Tibial nerve (tissue), 4 donors: ENCODE measurements around the gene C5. TPM values are rescaled to one million over a fixed set of nuclear protein-coding genes. Genes with fewer than 3 reads are reported as not detected.
"Not testable (repeated sequence)": the region's sequence is repeated elsewhere in the genome, so short reads cannot be mapped to it uniquely, and the experiment has no call there.

Source experiments
- DNase-seq, 2 donors: peaks; one replicate each; pipeline ENCODE4 v3.0.0-alpha.2; 2019; ENCODE audit warnings: low spot score in 2 of 2
- H3K27ac ChIP-seq, 4 donors: fragments of 200-600 bp; sonication (generic) in 3 of 4; one replicate each; pipeline ENCODE4 v1.5.1; 2017 to 2019; ENCODE audit warnings: mild to moderate bottlenecking in 1 of 4
- H3K27me3 ChIP-seq, 2 donors: fragments of 200-600 bp; sonication (generic) in 1 of 2; one replicate each; pipeline versions ENCODE4 v1.5.1 to v1.6.0; 2017 to 2019
- H3K36me3 ChIP-seq, 3 donors: fragments of 200-600 bp; sonication (generic); one replicate each; pipeline ENCODE4 v1.5.1; 2018 to 2019
- H3K4me1 ChIP-seq, 4 donors: fragments of 200-600 bp; sonication (generic) in 3 of 4; one replicate each; pipeline ENCODE4 v1.5.1; 2017 to 2019
- H3K4me3 ChIP-seq, 4 donors: fragments of 200-600 bp; sonication (generic) in 3 of 4; one replicate each; pipeline ENCODE4 v1.5.1; 2017 to 2019; ENCODE audit warnings: mild to moderate bottlenecking in 1 of 4, moderate library complexity in 1 of 4
- H3K9me3 ChIP-seq, 4 donors: fragments of 200-600 bp; sonication (generic) in 3 of 4; one replicate each; pipeline ENCODE4 v1.5.1; 2017 to 2019
- EP300 ChIP-seq, 2 donors: sonication (generic); formaldehyde crosslinking; IDR thresholded peaks; one replicate each; pipeline ENCODE4 v1.6.1; 2017; ENCODE audit warnings: antibody characterized with exemption in 2 of 2, mild to moderate bottlenecking in 1 of 2
- POLR2A ChIP-seq, 2 donors: fragments of 450-650 bp; IDR thresholded peaks; one replicate each; pipeline ENCODE4 v1.6.1; 2017; ENCODE audit warnings: antibody characterized with exemption in 2 of 2, mild to moderate bottlenecking in 2 of 2, moderate library complexity in 2 of 2
- WGBS, 2 donors: methylation state at CpG; one replicate each; pipeline ENCODE4 v1.1.5; 2018; 5-methylcytosine and 5-hydroxymethylcytosine counted together
- total RNA-seq, 4 donors: library from RNA; depleted of rRNA; stranded (reverse); fragments of >200 nt; gene quantifications; one replicate each; pipeline ENCODE4 v1.1.0, GENCODE V29; 2016
- TF ChIP-seq, protein P1 (sequence below), 5 experiments: fragments of 200-600 bp in 3 of 5; fragments of 450-650 bp in 2 of 5; sonication (generic) in 3 of 5; IDR thresholded peaks; one replicate each; pipeline ENCODE4 v1.5.1; 2016 to 2019; ENCODE audit warnings: antibody characterized with exemption in 5 of 5, mild to moderate bottlenecking in 3 of 5, moderate library complexity in 2 of 5

C5 gene
- total RNA-seq, 4 donors from 2014 or later = 18.9 to 33.0 (median 23.2) TPM

DNA sequence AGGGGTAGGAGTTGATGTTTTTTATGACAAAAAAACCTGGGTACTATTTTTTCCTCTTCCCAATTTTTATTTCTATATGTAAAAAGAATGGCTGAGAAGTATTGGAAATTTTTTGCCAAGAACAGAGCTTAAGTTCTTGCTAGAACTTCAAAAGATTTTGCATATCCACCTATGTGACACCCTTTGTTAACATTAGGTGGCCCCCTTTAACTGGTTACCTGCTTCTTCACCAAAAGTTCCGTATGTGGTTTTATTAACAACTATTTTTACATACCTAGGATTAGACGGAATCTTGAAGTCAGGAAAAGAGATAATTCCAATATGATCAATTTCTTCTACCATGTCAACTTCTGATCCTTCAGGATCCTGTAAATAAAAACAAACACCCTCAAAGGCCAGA is 15.5 kb downstream of the C5 start:
- Histone ChIP-seq H3K4me1 (no peaks in the 10 kb centered on the region), H3K27ac (no peak overlapping the region), H3K27me3 (no peaks in the 10 kb centered on the region), H3K4me3 (no peak overlapping the region), H3K9me3 (no peaks in the 10 kb centered on the region), H3K36me3 (peaks cover 0 to 56% (median 0%) of the 10 kb centered on the region in 3 donors)
- DNase-seq = no peak
- WGBS, 2 donors = 82 to 84% methylated on average over 2 of the region's 2 CpGs
- TF ChIP-seq POLR2A (IDR thresholded peaks at IDR 0.05) = no peak
- TF ChIP-seq, protein P1, sequence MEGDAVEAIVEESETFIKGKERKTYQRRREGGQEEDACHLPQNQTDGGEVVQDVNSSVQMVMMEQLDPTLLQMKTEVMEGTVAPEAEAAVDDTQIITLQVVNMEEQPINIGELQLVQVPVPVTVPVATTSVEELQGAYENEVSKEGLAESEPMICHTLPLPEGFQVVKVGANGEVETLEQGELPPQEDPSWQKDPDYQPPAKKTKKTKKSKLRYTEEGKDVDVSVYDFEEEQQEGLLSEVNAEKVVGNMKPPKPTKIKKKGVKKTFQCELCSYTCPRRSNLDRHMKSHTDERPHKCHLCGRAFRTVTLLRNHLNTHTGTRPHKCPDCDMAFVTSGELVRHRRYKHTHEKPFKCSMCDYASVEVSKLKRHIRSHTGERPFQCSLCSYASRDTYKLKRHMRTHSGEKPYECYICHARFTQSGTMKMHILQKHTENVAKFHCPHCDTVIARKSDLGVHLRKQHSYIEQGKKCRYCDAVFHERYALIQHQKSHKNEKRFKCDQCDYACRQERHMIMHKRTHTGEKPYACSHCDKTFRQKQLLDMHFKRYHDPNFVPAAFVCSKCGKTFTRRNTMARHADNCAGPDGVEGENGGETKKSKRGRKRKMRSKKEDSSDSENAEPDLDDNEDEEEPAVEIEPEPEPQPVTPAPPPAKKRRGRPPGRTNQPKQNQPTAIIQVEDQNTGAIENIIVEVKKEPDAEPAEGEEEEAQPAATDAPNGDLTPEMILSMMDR (IDR thresholded peaks at IDR 0.05) = no peak
- TF ChIP-seq EP300 (IDR thresholded peaks at IDR 0.05) = no peak

DNA sequence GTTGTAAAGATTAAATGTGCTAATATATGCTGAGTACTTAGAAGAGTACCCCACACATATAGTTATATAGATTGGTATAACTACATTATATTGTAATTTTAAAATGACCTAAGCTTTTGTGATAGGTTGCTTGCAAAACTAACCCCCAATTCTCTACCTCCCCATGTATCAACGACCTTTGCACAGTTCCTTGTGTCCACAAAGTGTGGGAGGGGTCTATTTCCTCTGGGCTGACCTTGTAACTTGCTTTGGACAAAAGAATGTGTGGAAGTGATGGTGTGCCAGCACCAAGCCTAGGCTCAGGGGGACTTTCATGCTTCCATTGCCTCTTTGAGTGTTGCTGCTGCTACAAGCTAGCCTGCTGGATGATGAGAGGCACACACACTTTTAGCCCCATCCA is 20.6 kb downstream of the C5 start:
- TF ChIP-seq, protein P1 (IDR thresholded peaks at IDR 0.05) = no peak
- TF ChIP-seq POLR2A (IDR thresholded peaks at IDR 0.05) (no peak), EP300 (IDR thresholded peaks at IDR 0.05) (no peak)
- 70 to 71% methylated on average over 1 of the region's 1 CpG for WGBS, 2 donors
- Histone ChIP-seq H3K27me3 (no peaks in the 10 kb centered on the region), H3K4me1 (peaks cover 0 to 8% (median 3%) of the 10 kb centered on the region in 4 donors), H3K9me3 (peaks cover 0 to 4% (median 0%) of the 10 kb centered on the region in 4 donors), H3K4me3 (no peak overlapping the region), H3K27ac (no peak overlapping the region), H3K36me3 (peaks cover 0 to 48% (median 0%) of the 10 kb centered on the region in 3 donors)
- no peak for DNase-seq

DNA sequence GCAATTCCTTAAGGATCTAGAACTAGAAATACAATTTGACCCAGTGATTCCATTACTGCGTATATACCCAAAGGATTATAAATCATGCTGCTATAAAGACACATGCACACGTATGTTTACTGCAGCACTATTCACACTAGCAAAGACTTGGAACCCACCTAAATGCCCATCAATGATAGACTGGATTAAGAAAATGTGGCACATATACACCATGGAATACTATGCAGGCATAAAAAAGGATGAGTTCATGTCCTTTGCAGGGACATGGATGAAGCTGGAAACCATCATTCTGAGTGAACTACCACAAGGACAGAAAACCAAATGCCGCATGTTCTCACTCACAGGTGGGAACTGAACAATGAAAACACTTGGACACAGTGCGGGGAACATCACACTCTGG is 21.8 kb downstream of the C5 start:
- not testable (repeated sequence) for H3K9me3 ChIP-seq, H3K4me1 ChIP-seq, H3K27ac ChIP-seq, DNase-seq, H3K4me3 ChIP-seq, H3K27me3 ChIP-seq
- 71 to 75% methylated on average over 4 of the region's 4 CpGs for WGBS, 2 donors
- H3K36me3 ChIP-seq = peaks cover 0 to 37% (median 0%) of the 10 kb centered on the region in 3 donors

DNA sequence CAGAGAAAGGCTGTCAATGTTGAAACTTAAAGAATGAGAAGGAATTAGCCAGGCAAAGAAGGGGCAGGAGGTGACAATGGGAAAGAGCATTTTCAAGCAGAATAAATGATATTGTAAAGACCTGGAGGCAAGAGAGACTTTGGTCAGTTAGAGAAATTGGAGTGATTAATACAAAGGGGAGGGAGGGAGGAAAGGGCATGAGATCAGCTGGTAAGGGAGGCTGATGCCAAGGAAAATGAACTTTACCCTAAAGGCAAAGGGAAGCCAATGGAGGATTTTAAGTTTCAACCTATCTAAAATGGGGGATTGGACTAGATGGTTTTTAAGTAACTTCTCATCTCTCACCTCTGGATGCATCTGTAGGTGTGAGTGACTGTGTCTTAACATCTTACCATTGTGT is 23.3 kb downstream of the C5 start:
- Histone ChIP-seq H3K27ac (peak overlapping the region in 2 of 4 donors; percentile 19 to 27), H3K4me1 (peaks cover 0 to 8% (median 3%) of the 10 kb centered on the region in 4 donors), H3K36me3 (peaks cover 0 to 27% (median 0%) of the 10 kb centered on the region in 3 donors), H3K4me3 (no peak overlapping the region), H3K27me3 (no peaks in the 10 kb centered on the region), H3K9me3 (peaks cover 0 to 4% (median 0%) of the 10 kb centered on the region in 4 donors)
- DNase-seq = no peak
- TF ChIP-seq EP300 (IDR thresholded peaks at IDR 0.05) (no peak), POLR2A (IDR thresholded peaks at IDR 0.05) (no peak)
- TF ChIP-seq, protein P1 (IDR thresholded peaks at IDR 0.05) = no peak

DNA sequence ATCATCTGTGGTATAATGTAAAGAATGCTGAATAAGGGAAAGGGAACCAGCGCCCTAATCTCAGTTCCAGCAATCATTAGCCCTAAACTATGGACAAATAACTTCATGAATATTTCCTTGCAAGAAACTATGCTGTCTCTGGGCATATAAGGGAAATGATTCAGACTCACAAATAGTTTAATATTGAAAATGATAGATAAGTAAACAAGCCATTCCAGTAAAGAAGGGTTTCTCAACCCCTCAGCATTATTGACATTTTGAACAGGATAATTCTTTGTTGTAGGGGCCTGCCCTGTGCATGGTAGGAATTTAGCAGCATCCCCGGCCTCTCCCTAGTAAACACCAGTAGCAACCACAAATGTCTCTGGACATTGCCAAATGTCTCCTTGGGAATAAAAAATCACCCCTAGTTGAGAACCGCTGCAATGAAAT is 23.8 kb downstream of the C5 start:
- WGBS, 2 donors = 35 to 47% methylated on average over 3 of the region's 3 CpGs
- H3K4me3 ChIP-seq = no peak overlapping the region
- H3K27me3 ChIP-seq = no peaks in the 10 kb centered on the region
- peaks cover 0 to 22% (median 0%) of the 10 kb centered on the region in 3 donors for H3K36me3 ChIP-seq
- H3K4me1 ChIP-seq = peaks cover 0 to 8% (median 3%) of the 10 kb centered on the region in 4 donors
- peak overlapping the region in 2 of 4 donors; percentile 19 to 27 for H3K27ac ChIP-seq
- H3K9me3 ChIP-seq = peaks cover 0 to 4% (median 0%) of the 10 kb centered on the region in 4 donors
- TF ChIP-seq, protein P1 (IDR thresholded peaks at IDR 0.05) = no peak
- TF ChIP-seq EP300 (IDR thresholded peaks at IDR 0.05) (no peak), POLR2A (IDR thresholded peaks at IDR 0.05) (no peak)
- DNase-seq = no peak

DNA sequence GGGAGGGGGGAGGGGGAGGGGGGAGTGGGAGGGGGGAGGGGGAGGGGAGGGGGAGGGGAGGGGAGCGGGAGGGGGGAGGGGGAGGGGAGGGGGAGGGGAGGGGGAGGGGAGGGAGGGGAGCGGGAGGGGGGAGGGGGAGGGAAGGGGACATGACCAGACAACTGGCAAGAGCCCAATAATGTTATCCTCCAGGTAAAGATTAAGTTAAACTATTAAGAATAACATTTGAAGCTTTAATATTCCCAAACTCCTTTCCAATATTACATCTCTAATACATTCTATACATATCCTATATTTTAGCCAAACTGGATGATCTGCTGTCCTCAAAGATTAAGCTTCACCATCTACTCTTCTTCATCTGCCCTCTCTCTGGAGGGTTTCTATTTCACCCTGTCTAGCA is 25.8 kb downstream of the C5 start:
- TF ChIP-seq, protein P1 (IDR thresholded peaks at IDR 0.05) = no peak
- TF ChIP-seq EP300 (IDR thresholded peaks at IDR 0.05) = no peak
- TF ChIP-seq POLR2A (IDR thresholded peaks at IDR 0.05) = no peak
- DNase-seq = no peak
- H3K9me3 ChIP-seq = peaks cover 0 to 4% (median 0%) of the 10 kb centered on the region in 4 donors
- no peak overlapping the region for H3K4me3 ChIP-seq
- H3K27ac ChIP-seq = no peak overlapping the region
- H3K36me3 ChIP-seq = peaks cover 0 to 21% (median 0%) of the 10 kb centered on the region in 3 donors
- 72 to 80% methylated on average over 1 to 2 of the region's 2 CpGs for WGBS, 2 donors
- no peaks in the 10 kb centered on the region for H3K27me3 ChIP-seq
- peaks cover 0 to 8% (median 3%) of the 10 kb centered on the region in 4 donors for H3K4me1 ChIP-seq
